ENCODE data around the gene NOVA1.

Gene NOVA1

DNA sequence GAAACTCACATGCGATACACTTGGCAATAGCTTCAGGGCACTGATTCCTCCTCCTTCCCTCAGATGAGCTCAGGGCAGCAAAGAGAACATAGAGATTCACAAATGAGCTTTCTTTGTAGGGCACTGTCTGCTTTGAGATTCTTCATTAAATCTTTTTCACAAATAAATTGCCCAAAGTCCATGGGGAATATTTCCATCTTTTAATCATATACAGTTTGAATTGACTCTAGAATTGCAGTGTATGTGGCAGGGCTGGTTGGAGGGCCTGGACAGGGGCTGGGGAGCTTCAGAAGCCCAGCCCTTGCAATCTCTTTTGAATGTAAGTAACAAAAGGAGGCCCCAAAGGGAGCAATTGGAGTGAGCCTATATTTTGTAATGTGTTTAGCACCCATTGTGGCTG, 197.5 kb downstream of the NOVA1 start:
- no peak for TF ChIP-seq CTCF (IDR thresholded peaks at IDR 0.05; ENCODE audit: low read depth, low read length)
- H3K4me3 ChIP-seq (ENCODE audit: low read depth, low read length): no peak overlapping the region
- DNase-seq (ENCODE audit: low read depth, low spot score): no peak
- in situ Hi-C loops (cut with HindIII; ENCODE audit: low sequenced_read_pairs): no loop called here

DNA sequence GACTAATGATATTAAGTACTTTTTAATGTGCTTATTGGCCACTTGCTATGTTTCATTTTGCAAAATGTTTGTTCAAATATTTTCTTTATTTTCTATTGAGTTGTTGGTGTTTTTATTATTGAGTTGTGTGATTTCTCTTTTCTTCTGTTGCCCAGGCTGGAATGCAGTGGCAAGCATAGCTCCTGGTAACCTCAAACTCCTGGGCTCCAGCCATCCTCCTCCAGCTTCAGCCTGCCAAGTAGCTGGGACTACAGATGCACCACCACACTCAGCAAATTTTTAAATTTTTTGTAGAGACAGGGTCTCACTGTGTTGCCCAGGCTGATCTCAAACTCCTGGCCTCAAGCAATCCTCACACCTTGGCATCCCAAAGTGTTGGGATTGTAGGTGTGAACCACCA, 199.2 kb downstream of the NOVA1 start:
- in situ Hi-C loops (cut with HindIII; ENCODE audit: low sequenced_read_pairs): no loop called here
- no peak for DNase-seq (ENCODE audit: low read depth, low spot score)
- no peak for TF ChIP-seq CTCF (IDR thresholded peaks at IDR 0.05; ENCODE audit: low read depth, low read length)
- H3K4me3 ChIP-seq (ENCODE audit: low read depth, low read length): no peak overlapping the region

Data from astrocyte of the spinal cord (primary cell).